ENCODE measurements around the gene KIT. TPM values are rescaled to one million over a fixed set of nuclear protein-coding genes. Genes with fewer than 3 reads are reported as not detected.

KIT gene
- total RNA-seq, 1 donor from 2014 or later, result 7.4 TPM

DNA sequence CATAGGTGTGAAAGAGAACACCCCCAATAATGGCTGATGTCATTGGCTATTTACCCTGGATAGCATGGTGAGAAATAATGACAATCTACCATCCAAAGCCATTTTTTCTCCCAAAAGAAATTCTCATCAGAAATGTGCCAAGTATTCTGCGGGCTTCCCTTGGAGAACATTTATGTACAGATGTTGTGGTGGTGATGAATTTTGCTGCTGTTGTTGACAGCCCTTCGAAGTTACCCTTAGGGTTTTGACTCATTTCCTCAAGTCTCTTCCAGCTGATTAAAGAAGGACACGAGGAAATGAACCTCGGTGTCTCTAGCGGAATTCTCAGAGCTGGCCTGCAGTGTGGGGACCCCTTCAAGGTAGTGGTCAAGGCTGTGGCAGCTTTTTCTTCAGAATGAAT is 3.4 kb downstream of the KIT start:
- DNase-seq (ENCODE audit: low spot score in 2 of 2, unreplicated experiment in 2 of 2), result no peak
- Mint-ChIP-seq H3K27me3 (ENCODE audit: low read depth) (peaks cover 54% of the 10 kb centered on the region), H3K4me3 (no peak overlapping the region), H3K36me3 (no peaks in the 10 kb centered on the region), H3K4me1 (peaks cover 20% of the 10 kb centered on the region), H3K27ac (no peak overlapping the region), H3K9me3 (no peaks in the 10 kb centered on the region)
- TF ChIP-seq, protein P1, sequence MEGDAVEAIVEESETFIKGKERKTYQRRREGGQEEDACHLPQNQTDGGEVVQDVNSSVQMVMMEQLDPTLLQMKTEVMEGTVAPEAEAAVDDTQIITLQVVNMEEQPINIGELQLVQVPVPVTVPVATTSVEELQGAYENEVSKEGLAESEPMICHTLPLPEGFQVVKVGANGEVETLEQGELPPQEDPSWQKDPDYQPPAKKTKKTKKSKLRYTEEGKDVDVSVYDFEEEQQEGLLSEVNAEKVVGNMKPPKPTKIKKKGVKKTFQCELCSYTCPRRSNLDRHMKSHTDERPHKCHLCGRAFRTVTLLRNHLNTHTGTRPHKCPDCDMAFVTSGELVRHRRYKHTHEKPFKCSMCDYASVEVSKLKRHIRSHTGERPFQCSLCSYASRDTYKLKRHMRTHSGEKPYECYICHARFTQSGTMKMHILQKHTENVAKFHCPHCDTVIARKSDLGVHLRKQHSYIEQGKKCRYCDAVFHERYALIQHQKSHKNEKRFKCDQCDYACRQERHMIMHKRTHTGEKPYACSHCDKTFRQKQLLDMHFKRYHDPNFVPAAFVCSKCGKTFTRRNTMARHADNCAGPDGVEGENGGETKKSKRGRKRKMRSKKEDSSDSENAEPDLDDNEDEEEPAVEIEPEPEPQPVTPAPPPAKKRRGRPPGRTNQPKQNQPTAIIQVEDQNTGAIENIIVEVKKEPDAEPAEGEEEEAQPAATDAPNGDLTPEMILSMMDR (IDR thresholded peaks at IDR 0.05; ENCODE audit: unreplicated experiment), result no peak

DNA sequence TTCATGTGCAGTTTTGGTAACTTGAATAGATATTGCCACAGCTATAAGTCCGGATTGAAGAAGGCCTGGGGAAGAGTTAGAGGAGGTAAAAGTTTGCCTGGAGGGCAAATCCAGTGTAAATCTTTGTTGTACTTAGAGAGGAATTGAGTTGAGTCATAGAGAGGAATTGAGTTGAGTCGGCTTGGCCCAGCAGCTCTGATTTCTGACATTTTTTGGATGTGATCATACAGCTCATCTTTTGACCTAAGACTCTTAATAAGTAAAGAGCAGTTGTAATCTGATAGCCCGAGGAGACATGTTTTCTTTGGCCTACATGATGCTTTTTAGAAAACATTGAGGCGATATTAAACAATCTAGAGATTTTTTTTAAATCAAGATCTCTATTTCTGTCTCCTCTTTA is 3.9 kb downstream of the KIT start:
- H3K4me1 Mint-ChIP-seq, result peaks cover 20% of the 10 kb centered on the region
- no peaks in the 10 kb centered on the region for H3K36me3 Mint-ChIP-seq
- peaks cover 49% of the 10 kb centered on the region for H3K27me3 Mint-ChIP-seq (ENCODE audit: low read depth)
- DNase-seq (ENCODE audit: low spot score in 2 of 2, unreplicated experiment in 2 of 2), result no peak
- TF ChIP-seq, protein P1 (IDR thresholded peaks at IDR 0.05; ENCODE audit: unreplicated experiment), result no peak
- no peaks in the 10 kb centered on the region for H3K9me3 Mint-ChIP-seq
- H3K27ac Mint-ChIP-seq, result no peak overlapping the region
- H3K4me3 Mint-ChIP-seq, result no peak overlapping the region

DNA sequence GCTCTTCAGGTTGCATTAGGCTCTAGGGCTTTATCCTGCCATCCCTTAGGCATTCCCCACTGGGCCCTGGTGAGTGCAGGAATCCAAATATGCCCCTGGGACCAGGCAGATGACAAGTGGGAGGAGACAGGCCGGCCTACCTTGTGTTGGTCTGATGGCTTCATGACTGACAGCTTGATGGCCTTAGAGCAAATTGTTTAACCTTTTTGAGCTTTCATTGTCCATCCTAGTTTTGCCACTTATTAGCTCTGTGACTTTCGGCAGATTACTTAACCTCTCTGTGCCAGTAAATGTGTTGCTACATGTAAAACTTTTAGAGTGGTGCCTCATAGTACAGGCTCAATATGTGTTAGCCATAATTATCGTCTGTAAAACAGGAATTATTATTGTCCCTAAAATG is 4.4 kb downstream of the KIT start:
- Mint-ChIP-seq H3K36me3 (no peaks in the 10 kb centered on the region), H3K4me3 (no peak overlapping the region), H3K27me3 (ENCODE audit: low read depth) (peaks cover 45% of the 10 kb centered on the region), H3K27ac (no peak overlapping the region), H3K9me3 (no peaks in the 10 kb centered on the region), H3K4me1 (peaks cover 20% of the 10 kb centered on the region)
- no peak for DNase-seq (ENCODE audit: low spot score in 2 of 2, unreplicated experiment in 2 of 2)
- TF ChIP-seq, protein P1 (IDR thresholded peaks at IDR 0.05; ENCODE audit: unreplicated experiment), result no peak

DNA sequence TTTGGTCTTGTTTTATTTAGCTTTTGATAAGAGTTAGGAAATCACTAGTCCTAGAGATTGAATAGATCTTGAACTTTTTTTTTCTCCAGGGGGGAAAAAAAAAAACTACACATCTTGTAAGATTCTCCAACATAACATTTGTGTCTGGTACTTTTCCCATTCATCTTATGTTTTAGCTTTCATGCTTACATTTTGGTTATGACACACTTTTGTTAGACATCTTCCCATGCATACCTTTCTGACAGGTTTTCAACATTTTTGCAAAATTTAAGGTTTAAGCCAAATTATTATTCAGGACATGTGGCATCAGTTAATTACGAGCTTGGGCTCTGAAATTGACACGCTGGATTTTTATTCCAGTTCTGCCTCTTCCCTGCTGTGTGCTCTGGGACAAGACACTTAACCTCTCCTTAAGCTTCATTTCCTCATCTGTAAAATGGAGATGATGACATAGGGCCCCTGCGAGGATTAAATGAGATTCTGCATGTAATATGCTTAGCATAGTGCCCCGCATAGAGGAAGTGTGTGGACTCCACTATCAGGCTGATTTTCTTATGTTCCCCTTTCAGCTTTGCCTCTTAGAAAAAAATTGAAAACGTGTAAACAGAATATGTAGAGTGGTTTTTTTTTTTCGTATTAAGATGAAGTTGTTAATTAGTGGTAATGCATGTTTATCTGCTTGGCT is 5.3 kb downstream of the KIT start:
- TF ChIP-seq, protein P1 (IDR thresholded peaks at IDR 0.05; ENCODE audit: unreplicated experiment), result no peak
- Mint-ChIP-seq H3K36me3 (no peaks in the 10 kb centered on the region), H3K4me3 (no peak overlapping the region), H3K4me1 (peaks cover 20% of the 10 kb centered on the region), H3K27me3 (ENCODE audit: low read depth) (peaks cover 41% of the 10 kb centered on the region), H3K27ac (no peak overlapping the region), H3K9me3 (no peaks in the 10 kb centered on the region)
- DNase-seq (ENCODE audit: low spot score in 2 of 2, unreplicated experiment in 2 of 2), result no peak

DNA sequence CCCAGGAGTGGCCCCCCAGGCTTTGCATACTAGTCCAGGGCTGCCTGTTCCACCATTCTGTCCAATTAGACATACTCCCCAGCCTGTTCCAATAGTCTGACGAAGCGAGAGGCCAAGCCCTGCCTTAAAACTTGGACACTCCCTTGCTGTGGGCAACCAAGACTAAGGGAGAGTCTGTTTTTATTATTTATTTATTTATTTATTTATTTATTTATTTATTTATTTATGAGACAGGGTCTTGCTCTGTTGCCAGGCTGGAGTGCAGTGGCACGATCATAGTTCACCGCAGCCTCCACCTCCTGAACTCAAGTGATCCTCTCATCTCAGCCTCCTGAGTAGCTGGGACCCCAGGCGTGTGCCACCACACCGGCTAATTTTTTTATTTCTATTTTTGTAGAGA is 6.6 kb downstream of the KIT start:
- no peak overlapping the region for H3K4me3 Mint-ChIP-seq
- no peaks in the 10 kb centered on the region for H3K9me3 Mint-ChIP-seq
- TF ChIP-seq, protein P1 (IDR thresholded peaks at IDR 0.05; ENCODE audit: unreplicated experiment), result no peak
- peaks cover 29% of the 10 kb centered on the region for H3K27me3 Mint-ChIP-seq (ENCODE audit: low read depth)
- H3K36me3 Mint-ChIP-seq, result no peaks in the 10 kb centered on the region
- no peak overlapping the region for H3K27ac Mint-ChIP-seq
- no peak for DNase-seq (ENCODE audit: low spot score in 2 of 2, unreplicated experiment in 2 of 2)
- H3K4me1 Mint-ChIP-seq, result peaks cover 17% of the 10 kb centered on the region

All from mesothelial cell of epicardium (in vitro differentiated cells).